KMS-11 (cell line): ENCODE results near the gene SLC2A10.

ENCODE experiments used
- H2AFZ ChIP-seq: fragments of 200-600 bp; sonication (generic); 2 replicates; pipeline ENCODE4 v1.6.1; 2016; ENCODE audit warnings: antibody characterized with exemption, mixed run types, low read depth
- H3K27ac ChIP-seq: fragments of 200-600 bp; sonication (generic); 2 replicates; pipeline ENCODE4 v1.6.1; 2016; ENCODE audit warnings: mild to moderate bottlenecking, mixed run types
- H3K27me3 ChIP-seq: fragments of 200-600 bp; sonication (generic); 2 replicates; pipeline ENCODE4 v1.6.1; 2017; ENCODE audit warnings: mild to moderate bottlenecking, low read depth, mixed run types, moderate library complexity; ENCODE audit not compliant: insufficient read depth
- H3K36me3 ChIP-seq: fragments of 200-600 bp; sonication (generic); 2 replicates; pipeline ENCODE4 v1.6.1; 2017; ENCODE audit warnings: mild to moderate bottlenecking, mixed run types; ENCODE audit not compliant: insufficient read depth
- H3K4me1 ChIP-seq: fragments of 200-600 bp; sonication (generic); 2 replicates; pipeline ENCODE4 v1.6.1; 2016; ENCODE audit warnings: mild to moderate bottlenecking, low read depth, mixed run types; ENCODE audit not compliant: poor library complexity, severe bottlenecking
- H3K4me2 ChIP-seq: fragments of 200-600 bp; sonication (generic); 2 replicates; pipeline ENCODE4 v1.7.0; 2016; ENCODE audit warnings: mild to moderate bottlenecking, mixed run types
- H3K4me3 ChIP-seq: fragments of 200-600 bp; sonication (generic); IDR thresholded peaks from 2 replicates; pipeline ENCODE4 v1.6.1; 2017; ENCODE audit warnings: low read depth, low read length, mixed read lengths; ENCODE audit not compliant: insufficient read depth
- H3K79me2 ChIP-seq: fragments of 200-600 bp; sonication (generic); 2 replicates; pipeline ENCODE4 v1.6.1; 2016; ENCODE audit warnings: low read depth, mixed run types; ENCODE audit not compliant: insufficient read depth
- H3K9ac ChIP-seq: fragments of 200-600 bp; sonication (generic); 2 replicates; pipeline ENCODE4 v1.6.1; 2016; ENCODE audit warnings: mild to moderate bottlenecking, mixed run types
- H4K20me1 ChIP-seq: fragments of 200-600 bp; sonication (generic); 2 replicates; pipeline ENCODE4 v1.6.1; 2016; ENCODE audit warnings: mild to moderate bottlenecking, mixed run types; ENCODE audit not compliant: insufficient read depth
- TF ChIP-seq, protein P1 (sequence below): fragments of 200-600 bp; sonication (generic); conservative IDR thresholded peaks from 2 replicates; pipeline ENCODE4 v1.6.1; 2017; ENCODE audit warnings: low read depth, mild to moderate bottlenecking, antibody characterized with exemption, low read length, moderate library complexity, mixed read lengths

SLC2A10 gene

GRCh38 chr20:46665602-46666001 is 43.8 kb upstream of the SLC2A10 start:
- Histone ChIP-seq H3K27me3 (no peaks in the 10 kb centered on the region), H3K79me2 (no peaks in the 10 kb centered on the region), H3K36me3 (no peaks in the 10 kb centered on the region), H3K9ac (no peak overlapping the region), H4K20me1 (no peaks in the 10 kb centered on the region), H2AFZ (no peak overlapping the region), H3K4me2 (no peak overlapping the region), H3K4me3 (no peak overlapping the region), H3K27ac (no peak overlapping the region), H3K4me1 (no peaks in the 10 kb centered on the region)
- TF ChIP-seq, protein P1, sequence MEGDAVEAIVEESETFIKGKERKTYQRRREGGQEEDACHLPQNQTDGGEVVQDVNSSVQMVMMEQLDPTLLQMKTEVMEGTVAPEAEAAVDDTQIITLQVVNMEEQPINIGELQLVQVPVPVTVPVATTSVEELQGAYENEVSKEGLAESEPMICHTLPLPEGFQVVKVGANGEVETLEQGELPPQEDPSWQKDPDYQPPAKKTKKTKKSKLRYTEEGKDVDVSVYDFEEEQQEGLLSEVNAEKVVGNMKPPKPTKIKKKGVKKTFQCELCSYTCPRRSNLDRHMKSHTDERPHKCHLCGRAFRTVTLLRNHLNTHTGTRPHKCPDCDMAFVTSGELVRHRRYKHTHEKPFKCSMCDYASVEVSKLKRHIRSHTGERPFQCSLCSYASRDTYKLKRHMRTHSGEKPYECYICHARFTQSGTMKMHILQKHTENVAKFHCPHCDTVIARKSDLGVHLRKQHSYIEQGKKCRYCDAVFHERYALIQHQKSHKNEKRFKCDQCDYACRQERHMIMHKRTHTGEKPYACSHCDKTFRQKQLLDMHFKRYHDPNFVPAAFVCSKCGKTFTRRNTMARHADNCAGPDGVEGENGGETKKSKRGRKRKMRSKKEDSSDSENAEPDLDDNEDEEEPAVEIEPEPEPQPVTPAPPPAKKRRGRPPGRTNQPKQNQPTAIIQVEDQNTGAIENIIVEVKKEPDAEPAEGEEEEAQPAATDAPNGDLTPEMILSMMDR, result no peak

DNA sequence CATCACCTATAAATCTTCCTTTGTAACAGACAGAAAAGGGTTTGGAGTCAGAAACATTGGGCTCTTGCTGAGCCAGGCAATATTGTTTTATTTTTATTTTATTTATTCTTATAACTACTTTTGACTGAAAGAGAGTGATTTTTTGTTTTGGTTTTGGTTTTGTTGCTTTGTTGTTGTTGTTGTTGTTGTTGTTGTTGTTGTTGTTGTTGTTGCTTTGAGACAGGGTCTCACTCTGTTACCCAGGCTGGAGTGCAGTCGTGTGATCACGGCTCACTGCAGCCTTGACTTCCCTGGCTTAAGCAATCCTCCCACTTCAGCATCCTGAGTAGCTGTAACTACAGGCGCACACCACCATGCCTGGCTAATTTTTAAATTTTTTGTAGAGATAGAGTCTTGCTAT is 43.1 kb upstream of the SLC2A10 start:
- H3K9ac ChIP-seq, result no peak overlapping the region
- no peaks in the 10 kb centered on the region for H3K4me1 ChIP-seq
- no peaks in the 10 kb centered on the region for H4K20me1 ChIP-seq
- no peaks in the 10 kb centered on the region for H3K79me2 ChIP-seq
- H3K27me3 ChIP-seq, result no peaks in the 10 kb centered on the region
- H2AFZ ChIP-seq, result no peak overlapping the region
- H3K27ac ChIP-seq, result no peak overlapping the region
- H3K4me3 ChIP-seq, result no peak overlapping the region
- H3K4me2 ChIP-seq, result no peak overlapping the region
- TF ChIP-seq, protein P1, result no peak
- H3K36me3 ChIP-seq, result no peaks in the 10 kb centered on the region

- H3K4me2 ChIP-seq, result no peak overlapping the region
- no peak overlapping the region for H3K4me3 ChIP-seq
- H3K9ac ChIP-seq, result no peak overlapping the region
- H3K27me3 ChIP-seq, result no peaks in the 10 kb centered on the region
- H3K4me1 ChIP-seq, result no peaks in the 10 kb centered on the region
- no peak overlapping the region for H3K27ac ChIP-seq
- no peaks in the 10 kb centered on the region for H4K20me1 ChIP-seq
- H3K36me3 ChIP-seq, result no peaks in the 10 kb centered on the region
- H3K79me2 ChIP-seq, result no peaks in the 10 kb centered on the region
- H2AFZ ChIP-seq, result no peak overlapping the region
- TF ChIP-seq, protein P1, result no peak
These were observed 42.5 kb upstream of the SLC2A10 start for GRCh38 chr20:46666818-46667515.

- no peak overlapping the region for H3K4me2 ChIP-seq
- no peak overlapping the region for H2AFZ ChIP-seq
- H3K36me3 ChIP-seq, result no peaks in the 10 kb centered on the region
- no peaks in the 10 kb centered on the region for H3K27me3 ChIP-seq
- H3K27ac ChIP-seq, result no peak overlapping the region
- no peak overlapping the region for H3K9ac ChIP-seq
- no peak overlapping the region for H3K4me3 ChIP-seq
- no peaks in the 10 kb centered on the region for H3K4me1 ChIP-seq
- no peaks in the 10 kb centered on the region for H3K79me2 ChIP-seq
- TF ChIP-seq, protein P1, result no peak
- H4K20me1 ChIP-seq, result no peaks in the 10 kb centered on the region
These were observed 39.2 kb upstream of the SLC2A10 start for GRCh38 chr20:46670228-46670584.
